Upper lobe of left lung (tissue), 4 donors: ENCODE results near the gene ANKRD18B.
"Not testable (repeated sequence)": the region's sequence is repeated elsewhere in the genome, so short reads cannot be mapped to it uniquely, and the experiment has no call there.

Source experiments
- POLR2AphosphoS5 ChIP-seq, 2 donors: sonication (generic); formaldehyde crosslinking; IDR thresholded peaks; one replicate each; pipeline ENCODE4 v1.5.1; 2017; ENCODE audit warnings: antibody characterized with exemption in 2 of 2
- TF ChIP-seq, protein P1 (sequence below), 6 experiments: fragments of 450-650 bp in 4 of 6; fragments of 200-600 bp in 2 of 6; sonication (generic) in 2 of 6; IDR thresholded peaks; one replicate each; pipeline ENCODE4 v1.5.1; 2016 to 2019; ENCODE audit warnings: antibody characterized with exemption in 6 of 6

DNA sequence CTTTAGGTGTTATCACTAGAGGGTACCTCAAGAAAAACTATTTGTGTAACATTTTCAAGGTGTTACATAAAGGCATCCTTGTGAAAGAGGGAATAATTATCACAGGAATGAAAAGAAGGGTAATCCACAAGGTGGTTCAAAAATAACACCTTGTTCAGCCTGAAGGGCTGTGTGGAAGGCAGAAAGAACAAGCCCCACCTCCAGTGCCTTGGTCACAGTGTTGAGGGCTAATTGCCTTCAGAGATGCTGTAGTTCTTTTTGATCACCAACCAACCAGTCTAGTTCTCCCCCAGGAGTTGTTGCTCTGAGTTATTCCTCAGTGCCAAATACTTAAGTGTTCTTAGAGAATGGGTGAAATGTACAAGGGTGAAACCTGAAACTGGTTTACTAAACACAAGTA, 43.7 kb downstream of the ANKRD18B start:
- TF ChIP-seq, protein P1, sequence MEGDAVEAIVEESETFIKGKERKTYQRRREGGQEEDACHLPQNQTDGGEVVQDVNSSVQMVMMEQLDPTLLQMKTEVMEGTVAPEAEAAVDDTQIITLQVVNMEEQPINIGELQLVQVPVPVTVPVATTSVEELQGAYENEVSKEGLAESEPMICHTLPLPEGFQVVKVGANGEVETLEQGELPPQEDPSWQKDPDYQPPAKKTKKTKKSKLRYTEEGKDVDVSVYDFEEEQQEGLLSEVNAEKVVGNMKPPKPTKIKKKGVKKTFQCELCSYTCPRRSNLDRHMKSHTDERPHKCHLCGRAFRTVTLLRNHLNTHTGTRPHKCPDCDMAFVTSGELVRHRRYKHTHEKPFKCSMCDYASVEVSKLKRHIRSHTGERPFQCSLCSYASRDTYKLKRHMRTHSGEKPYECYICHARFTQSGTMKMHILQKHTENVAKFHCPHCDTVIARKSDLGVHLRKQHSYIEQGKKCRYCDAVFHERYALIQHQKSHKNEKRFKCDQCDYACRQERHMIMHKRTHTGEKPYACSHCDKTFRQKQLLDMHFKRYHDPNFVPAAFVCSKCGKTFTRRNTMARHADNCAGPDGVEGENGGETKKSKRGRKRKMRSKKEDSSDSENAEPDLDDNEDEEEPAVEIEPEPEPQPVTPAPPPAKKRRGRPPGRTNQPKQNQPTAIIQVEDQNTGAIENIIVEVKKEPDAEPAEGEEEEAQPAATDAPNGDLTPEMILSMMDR (IDR thresholded peaks at IDR 0.05) = not testable (repeated sequence)
- not testable (repeated sequence) for TF ChIP-seq POLR2AphosphoS5 (IDR thresholded peaks at IDR 0.05)
